ENCODE results near the gene PIP5K1C.
"Not testable (repeated sequence)": the region's sequence is repeated elsewhere in the genome, so short reads cannot be mapped to it uniquely, and the experiment has no call there.

Gene PIP5K1C

DNA sequence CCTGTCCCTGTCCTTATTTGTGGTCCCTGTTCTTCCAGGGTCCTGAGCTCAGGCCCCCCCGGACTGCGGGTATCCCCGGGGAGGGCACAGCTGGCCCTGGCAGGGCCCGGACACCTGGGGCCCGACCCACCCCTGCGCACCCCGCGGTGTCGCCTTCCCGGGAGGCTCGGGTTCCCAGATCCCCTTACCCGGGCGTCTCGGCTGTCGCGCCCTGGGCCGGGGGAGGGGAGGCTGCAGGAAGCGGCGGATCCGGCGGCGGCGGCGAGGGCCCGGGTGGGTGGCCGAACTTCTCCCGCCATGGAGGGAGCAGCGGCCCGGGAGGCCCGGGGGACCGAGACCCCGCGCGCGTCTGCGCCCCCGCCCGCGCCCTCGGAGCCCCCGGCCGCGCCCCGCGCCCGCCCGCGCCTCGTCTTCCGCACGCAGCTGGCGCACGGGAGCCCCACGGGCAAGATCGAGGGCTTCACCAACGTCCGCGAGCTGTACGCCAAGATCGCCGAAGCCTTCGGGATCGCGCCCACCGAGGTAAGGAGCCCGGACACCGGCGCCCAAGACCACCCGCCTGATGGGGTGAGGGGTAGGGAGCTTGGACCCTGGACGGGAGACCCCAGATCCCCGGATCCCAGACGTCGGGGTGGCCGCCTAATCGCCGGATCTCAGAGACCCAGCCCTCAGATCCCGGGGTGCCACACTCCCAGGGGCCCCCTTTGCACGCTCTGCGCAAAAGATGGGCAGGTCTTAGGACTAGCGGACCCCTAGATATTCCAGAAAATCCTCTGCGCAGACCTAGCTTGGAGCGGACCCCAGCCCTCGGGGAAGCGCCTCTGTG is 114.8 kb downstream of the PIP5K1C start, which contains the start of gene GIPC3:
GIPC3 (plus strand) TSS at position 178 of the 826 bp plus-strand sequence; CDS start at position 298, 120 bp downstream.
- H3K4me3 ChIP-seq (ENCODE audit: low read depth, low read length), result peak within 1 kb of the TSS; percentile 55
- peaks cover 17% of the 10 kb centered on the region for H3K27me3 ChIP-seq (ENCODE audit: control insufficient read depth, insufficient read depth, low read length)
- H3K9ac ChIP-seq (ENCODE audit: low read depth, low read length), result peak within 1 kb of the TSS; percentile 24
- no peaks in the 10 kb centered on the region for H3K36me3 ChIP-seq (ENCODE audit: control insufficient read depth, insufficient read depth, low read length)
- no peaks in the 10 kb centered on the region for H3K9me3 ChIP-seq (ENCODE audit: control insufficient read depth, insufficient read depth, low read length)
- H3K4me1 ChIP-seq (ENCODE audit: control insufficient read depth, insufficient read depth, low read length), result no peaks in the 10 kb centered on the region

DNA sequence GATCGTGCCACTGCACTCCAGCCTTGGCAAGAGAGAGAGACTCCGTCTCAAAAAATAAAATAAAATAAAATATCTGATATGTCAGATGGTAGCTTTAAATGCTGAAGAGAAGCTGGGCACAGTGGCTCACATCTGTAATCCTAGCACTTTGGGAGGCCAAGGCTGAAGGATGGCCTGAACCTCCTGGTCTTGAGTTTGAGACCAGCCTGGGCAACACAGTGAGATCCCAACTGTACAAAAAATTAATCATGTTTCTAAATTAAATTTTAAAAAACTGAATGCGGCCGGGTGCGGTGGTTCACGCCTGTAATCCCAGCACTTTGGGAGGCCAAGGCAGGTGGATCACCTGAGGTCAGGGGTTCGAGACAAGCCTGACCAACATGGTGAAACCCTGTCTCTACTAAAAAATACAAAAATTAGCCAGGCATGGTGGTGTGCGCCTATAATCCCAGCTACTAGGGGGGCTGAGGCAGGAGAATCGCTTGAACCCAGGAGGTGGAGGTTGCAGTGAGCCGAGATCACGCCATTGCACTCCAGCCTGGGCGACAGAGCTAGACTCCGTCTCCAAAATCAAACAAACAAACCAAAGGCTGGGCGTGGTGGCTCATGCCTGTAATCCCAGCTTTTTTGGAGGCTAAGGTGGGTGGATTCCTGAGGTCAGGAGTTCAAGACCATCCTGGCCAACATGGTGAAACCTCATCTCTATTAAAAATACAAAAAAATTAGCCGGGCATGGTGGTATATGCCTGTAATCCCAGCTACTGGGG is 116.0 kb downstream of the PIP5K1C start:
- not testable (repeated sequence) for H3K4me3 ChIP-seq (ENCODE audit: low read depth, low read length); H3K36me3 ChIP-seq (ENCODE audit: control insufficient read depth, insufficient read depth, low read length); H3K9me3 ChIP-seq (ENCODE audit: control insufficient read depth, insufficient read depth, low read length); H3K9ac ChIP-seq (ENCODE audit: low read depth, low read length); H3K4me1 ChIP-seq (ENCODE audit: control insufficient read depth, insufficient read depth, low read length)
- peaks cover 17% of the 10 kb centered on the region for H3K27me3 ChIP-seq (ENCODE audit: control insufficient read depth, insufficient read depth, low read length)

DNA sequence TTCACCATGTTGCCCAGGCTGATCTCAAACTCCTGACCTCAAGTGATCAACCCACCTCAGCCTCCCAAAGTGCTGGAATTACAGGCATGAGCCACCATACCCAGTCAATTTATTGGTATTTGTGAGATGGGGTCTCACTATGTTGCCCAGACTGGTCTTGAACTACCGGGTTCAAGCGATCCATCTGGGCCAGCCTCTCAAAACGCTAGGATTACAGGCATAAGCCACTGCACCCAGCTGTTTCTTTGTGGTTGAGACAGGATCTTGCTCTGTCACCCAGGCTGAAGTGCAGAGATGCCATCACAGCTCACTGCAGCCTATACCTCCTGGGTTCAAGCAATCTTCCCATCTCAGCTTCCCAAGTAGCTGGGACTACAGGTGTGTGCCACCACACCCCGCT is 118.5 kb downstream of the PIP5K1C start:
- H3K4me1 ChIP-seq (ENCODE audit: control insufficient read depth, insufficient read depth, low read length); H3K9me3 ChIP-seq (ENCODE audit: control insufficient read depth, insufficient read depth, low read length); H3K4me3 ChIP-seq (ENCODE audit: low read depth, low read length); H3K9ac ChIP-seq (ENCODE audit: low read depth, low read length); H3K36me3 ChIP-seq (ENCODE audit: control insufficient read depth, insufficient read depth, low read length): not testable (repeated sequence)
- H3K27me3 ChIP-seq (ENCODE audit: control insufficient read depth, insufficient read depth, low read length), result peaks cover 17% of the 10 kb centered on the region
